Fibroblast of skin of right quadriceps (primary cell): Measurements from ENCODE around the gene TK2.
"Not testable (repeated sequence)": the region's sequence is repeated elsewhere in the genome, so short reads cannot be mapped to it uniquely, and the experiment has no call there.

Source experiments
- DNase-seq: peaks from one replicate; pipeline ENCODE4 v3.0.0-alpha.2; 2013

TK2 gene

DNA sequence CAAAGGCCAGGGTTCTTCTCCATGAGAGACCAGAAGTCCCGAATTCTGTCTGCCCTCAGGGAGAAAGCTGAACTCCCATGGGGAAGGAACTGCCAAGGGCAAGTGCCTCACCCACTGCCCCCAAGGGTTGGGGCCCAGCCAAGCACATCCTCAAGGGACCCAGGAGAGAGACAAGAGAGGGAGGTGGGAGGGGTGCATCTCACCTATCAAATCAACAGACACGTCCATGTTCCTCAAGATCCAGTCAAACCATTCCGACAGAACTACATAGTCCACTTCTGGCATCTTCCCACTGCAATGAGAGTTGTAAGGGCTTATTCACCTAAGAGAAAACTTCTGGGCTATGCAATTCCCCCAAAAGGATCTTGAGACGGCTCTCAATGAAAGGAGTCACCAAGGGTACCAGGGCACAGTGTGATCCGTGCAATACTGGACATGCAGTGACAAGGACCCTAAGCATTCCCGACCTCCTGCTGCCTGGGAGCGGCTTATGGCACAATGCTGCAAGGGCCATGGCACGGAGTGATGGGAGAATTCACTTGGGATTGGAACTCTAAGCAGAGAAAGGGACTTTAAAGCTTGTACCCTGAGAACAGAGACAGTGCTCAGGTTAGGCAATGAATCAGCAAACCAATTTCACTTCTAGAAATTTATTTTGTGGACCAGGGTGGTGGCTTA, 32.2 kb downstream of the TK2 start:
- no peak for DNase-seq

DNA sequence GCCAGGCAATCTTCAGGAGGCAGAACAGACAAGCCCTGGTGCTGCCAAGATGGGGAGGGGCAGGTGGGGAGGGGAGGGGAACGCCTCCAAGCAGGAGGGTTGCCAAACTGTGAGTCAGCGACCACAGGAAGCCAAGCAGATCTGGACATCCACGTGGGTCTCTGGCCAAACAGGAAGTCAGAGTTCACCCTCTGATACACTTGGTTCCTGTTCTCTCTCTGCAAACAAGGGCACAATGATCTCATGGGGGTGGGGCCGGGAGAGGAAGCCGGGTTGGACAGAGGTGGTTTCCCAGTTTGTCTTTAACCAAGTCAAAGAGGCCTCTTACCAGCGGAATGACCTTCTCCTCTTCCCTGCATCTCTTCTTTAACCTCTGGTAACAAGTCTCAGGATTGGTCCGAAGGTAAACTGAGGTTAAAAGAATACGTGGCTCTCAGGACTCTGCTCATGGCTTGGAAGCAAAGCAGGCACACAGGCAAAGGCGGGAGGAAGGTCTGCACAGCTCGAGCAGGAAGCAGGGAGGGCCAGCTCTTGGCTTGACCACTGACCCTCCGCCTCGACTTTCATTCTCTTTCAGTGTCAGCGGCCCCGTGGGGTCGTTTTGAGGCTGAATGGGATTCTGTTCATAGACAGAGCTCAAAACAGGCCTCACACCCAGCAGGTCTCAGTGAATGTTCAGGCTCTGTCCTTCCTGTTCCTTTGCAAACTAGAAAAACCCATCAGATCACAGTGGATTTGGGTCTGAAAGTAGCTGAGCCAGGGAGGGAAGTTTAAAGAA, 32.9 kb downstream of the TK2 start:
- DNase-seq: peak; percentile 93

- DNase-seq: no peak
These were observed 33.5 kb downstream of the TK2 start for GRCh38 chr16:66516509-66516807.

DNA sequence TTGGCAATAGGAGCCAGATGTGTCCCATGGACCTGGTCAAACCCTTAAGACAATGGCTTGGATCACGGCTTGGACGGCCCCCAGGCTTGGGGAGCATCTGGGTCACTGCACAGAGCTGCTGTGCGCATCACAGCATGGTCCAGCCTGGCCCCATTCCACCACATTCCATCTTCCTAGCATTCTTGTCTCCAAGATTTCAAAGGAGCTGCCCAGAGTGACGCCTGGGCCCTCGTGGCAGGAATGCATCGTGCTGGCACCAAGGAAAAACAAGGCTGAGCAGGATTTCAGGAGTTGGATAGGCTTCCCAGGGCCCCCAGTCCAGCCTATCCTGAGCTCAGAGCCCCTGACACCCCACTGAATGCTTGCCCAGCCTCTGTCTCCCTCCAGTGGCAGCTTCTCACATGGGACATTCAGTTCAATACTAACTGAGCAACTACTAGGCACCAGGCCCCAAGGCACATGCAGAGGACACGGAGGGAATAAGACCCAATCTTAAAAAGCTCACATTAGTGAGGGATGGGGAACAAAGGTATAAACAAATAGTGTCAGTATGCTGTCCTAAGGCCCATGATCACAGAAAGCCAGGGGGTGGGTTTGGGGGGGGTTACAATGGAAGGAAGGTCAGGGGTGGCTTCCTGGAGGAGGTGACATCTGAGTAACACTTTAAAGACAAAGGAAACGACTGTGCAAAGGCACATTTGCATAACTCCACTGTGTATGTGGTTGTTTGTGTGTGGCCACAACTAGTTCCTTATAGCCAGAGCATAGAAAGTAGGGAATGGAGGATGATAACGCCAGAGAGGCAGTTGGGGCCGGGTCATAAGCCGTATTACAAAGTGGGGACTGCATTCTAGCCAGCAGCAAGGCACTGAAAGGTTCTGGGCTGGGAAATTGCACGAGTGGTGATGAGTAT, 34.1 kb downstream of the TK2 start:
- peak; percentile 30 for DNase-seq

DNA sequence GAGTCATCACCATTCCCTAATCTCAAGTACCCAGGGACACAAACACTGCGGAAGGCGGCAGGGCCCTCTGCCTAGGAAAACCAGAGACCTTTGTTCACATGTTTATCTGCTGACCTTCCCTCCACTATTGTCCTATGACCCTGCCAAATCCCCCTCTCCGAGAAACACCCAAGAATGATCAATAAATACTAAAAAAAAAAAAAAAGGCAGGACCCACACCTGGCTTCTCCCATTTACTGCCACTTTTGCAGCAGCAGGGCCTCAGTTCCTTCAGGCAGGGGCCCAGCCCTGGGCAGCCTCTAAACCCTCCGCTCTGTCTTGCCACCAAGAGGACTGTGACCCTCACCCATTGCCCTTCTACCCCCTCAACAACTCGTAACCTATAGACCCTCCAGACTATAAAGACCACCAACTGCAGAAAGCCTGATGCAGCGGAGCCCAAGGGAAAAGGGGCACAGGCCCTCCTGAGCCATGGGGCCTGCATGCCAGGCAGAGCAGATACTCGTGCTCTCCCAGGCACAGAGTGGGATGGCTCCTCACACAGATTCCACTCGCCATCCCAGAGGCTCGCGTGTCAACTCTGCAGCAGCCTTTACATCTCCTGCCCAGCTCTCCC, 34.8 kb downstream of the TK2 start:
- DNase-seq: not testable (repeated sequence)

DNA sequence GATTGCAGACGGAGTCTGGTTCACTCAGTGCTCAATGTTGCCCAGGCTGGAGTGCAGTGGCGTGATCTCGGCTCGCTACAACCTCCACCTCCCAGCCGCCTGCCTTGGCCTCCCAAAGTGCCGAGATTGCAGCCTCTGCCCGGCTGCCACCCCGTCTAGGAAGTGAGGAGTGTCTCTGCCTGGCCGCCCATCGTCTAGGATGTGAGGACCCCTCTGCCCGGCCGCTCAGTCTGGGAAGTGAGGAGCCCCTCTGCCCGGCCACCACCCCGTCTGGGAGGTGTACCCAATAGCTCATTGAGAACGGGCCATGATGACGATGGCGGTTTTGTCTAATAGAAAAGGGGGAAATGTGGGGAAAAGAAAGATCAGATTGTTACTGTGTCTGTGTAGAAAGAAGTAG, 35.5 kb downstream of the TK2 start:
- not testable (repeated sequence) for DNase-seq

DNA sequence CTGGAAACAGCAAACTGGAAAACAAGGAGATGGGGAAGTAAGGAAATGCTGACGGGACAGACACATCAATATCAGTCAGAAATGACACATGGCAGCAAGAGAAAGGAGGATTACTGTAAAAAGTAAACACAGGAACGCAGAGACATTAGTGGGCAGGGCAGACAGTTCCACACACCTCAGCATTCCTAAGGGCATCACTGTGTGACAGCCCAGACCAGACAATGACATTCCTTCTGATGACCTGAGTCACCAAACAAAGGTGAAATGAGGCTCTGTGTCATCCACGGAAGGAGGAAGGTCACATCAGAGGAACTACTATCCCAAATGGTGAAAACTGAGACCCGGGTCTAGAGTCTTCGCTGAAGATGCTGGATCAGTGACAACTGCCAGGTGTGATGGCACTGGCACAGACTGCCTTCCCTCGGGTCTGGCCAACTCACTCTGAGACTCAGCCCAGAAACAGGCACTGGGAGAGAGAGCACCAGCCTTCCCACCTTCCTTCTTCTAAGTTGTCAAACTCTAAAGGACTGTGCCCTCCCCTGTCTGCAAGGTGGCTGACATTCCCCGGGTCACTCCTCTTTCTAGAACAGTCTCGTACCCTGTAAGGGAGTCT, 36.7 kb downstream of the TK2 start:
- DNase-seq: no peak

- no peak for DNase-seq
These were observed 37.4 kb downstream of the TK2 start for GRCh38 chr16:66512272-66513110.

GRCh38 chr16:66511602-66512271, 38.2 kb downstream of the TK2 start:
- peak; percentile 68 for DNase-seq

DNA sequence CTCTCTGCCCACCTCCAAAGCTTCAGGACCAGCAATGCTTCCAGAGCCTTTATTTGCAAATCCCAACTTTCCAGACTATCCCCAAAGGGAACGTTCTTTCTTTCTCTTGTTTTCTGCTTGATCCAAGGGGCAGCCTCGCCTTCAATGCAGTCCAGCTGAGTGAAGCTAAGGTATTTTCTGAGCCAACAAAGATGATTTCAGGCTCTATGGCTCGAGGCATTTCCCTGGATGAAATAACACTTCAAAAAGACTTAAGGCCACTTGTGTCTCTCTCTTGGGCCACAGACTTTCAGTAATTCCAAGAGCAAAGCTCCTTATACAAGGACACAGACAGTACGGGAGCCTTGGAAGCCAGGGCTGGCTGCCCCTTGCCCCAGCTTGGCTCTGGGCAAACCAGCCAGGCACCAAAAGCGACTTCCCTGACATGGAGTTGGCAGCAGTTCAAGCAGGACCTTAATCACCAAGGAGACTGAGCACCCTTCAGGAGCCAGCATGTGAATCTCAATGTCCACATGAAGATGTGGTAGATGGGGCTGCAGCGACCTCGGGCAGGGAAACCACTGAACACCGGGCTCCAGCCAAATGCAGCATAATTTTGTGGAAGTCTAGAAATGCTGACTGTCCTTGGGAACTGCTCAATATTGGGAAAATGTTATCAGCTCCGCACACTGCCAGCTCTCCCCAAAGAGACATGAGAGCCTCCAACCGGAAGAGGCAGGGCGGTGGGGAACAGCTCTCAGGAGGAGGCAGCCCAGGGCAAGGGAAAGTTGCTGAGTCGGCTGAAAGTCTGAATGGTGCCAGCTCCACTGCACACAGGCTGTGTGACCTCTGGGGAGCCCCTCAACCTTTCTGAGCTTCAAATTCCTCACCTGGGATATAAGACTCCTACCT, 39.0 kb downstream of the TK2 start:
- DNase-seq: no peak

- no peak for DNase-seq
These were observed 39.6 kb downstream of the TK2 start for GRCh38 chr16:66510298-66510697.

DNA sequence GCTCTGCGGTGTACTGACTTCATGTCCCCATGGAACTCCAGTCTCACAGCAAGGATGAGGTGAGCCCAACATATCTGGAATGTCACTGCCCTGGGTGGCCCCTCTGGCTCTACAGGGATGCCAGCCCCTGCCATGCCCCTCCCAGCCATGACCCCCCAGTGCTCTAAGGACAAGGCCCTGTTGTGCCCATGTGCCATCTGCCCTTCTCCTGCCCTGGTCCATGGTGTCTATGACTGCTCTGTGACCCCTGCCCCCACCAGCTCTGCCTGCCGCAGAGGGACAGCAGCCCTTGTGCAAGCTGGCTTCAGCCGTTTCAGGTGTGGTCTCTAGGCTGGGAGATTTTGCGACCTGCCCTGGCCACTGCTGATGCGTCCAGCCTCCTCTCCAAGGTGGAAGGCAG, 40.3 kb downstream of the TK2 start:
- no peak for DNase-seq

DNA sequence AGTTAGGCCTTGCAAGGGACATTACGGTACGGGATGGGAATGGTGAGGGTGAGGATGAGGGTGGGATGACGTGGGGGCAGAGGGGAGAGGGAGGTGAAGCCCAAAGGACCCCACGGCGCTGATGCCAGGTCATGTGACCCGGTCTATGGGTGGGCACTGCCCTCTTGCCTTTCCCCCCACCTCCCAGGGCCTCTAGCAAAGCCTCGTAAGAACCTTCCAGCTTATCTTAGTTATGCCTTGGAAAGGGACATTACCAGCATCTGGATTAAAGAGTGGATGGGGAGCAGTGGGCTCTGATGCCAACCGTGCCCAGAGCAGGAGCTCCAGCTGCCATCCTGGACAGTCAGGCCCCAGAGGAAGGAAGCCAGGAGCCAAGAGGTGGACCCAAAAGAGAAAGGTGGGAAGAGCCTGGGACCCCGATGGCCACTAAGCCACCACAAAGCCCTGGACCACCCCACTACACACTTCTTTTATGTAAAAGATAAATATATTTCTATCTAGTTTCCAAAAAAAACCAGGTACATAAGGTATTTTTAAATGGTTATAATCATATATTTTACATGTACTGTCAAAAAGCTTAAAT, 40.9 kb downstream of the TK2 start:
- DNase-seq: no peak

GRCh38 chr16:66508248-66508913, 41.5 kb downstream of the TK2 start:
- DNase-seq: peak; percentile 25

DNA sequence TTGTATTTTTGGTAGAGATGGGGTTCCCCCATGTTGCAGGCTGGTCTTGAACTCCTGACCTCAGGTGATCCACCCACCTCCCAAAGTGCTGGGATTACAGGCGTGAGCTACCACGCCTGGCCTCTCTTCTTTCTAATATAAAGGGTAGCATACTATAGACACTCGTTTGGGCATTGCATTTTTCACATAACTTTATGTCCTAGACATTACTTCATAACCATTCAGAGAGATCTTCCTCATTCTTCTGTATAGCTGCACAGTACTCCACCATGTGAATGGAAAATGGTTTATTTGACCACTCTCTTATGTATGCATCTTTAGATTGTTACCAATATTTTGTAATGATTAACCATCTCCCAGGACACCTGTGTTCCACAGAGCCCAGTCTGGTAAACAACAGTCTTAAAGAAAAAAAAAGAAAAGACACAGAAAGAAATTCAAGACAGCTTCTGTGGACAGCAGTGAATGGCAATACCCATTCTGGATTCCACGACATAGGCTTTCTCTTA, 42.1 kb downstream of the TK2 start:
- DNase-seq: no peak

DNA sequence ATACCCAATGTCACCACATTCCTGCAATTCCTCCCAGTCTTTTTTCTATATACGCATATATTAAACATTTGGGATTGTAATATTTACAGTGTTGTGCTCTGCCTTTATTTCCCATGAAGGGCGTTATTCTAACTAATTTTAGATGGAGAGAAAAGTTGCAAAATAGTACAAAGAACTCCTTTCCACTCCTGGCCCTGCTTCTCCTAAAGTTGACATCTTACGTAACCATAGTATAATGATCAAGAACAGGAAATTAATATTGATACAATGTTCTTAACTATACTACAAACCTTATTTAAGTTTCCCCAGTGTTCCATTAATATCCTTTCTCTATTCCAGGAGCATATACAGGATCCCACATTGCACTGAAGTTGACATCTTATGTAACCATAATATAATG, 46.3 kb downstream of the TK2 start:
- no peak for DNase-seq

DNA sequence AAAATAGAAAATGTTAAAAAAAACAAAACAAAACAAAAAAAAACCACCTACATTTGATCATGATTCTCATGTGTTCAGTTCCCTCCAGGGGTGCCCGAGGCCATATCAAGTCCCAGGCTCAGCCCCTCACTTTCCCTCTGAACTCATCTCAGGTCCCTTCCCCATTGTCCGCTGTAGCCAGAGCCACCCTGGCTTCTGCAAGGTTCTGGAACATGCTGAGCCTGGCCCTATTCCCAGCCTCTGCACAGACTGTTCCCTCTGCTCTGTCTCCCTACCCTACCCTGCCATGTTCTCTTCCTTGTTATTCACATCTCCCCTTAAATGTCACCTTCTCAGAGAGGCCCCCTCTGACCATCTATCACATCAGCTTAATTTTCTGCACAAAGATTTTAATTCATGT, 46.9 kb downstream of the TK2 start:
- DNase-seq: no peak

DNA sequence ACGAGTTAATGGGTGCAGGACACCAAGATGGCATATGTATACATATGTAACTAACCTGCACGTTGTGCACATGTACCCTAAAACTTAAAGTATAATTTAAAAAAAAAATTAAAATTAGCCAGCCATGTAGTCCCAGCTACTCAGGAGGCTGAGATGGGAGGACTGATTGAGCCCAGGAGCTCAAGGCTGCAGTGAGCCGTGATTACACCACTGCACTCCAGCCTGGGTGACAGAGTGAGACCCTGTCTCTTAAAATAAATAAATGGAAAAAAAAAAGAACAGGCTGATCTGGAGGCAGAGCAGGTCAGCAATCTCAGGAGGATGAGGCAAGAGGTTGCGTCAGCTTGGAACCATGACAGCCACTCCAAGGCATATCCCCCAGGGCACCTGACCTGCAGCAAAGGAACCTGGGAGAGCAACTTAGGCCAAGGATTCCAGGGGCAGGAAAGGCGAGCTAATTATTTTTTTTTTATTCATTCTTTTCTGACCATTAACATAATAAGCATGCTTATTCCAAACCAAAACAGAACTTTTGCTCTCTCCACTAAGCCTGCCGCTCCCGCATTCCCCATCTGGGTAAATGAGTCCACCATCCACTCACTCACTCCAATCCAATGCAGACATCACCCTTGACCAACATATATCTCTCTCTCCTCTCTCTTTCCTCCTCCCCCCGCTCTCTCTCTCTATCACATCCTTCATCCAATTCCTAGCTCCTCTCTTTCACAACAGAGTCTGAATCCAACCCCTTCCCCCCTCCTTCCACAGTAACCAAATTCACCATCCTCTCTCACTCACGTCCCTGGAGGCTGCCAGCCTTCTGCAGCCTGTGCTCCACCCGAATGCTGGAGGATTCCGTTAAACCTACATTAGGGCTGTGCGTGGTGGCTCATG, 47.7 kb downstream of the TK2 start:
- DNase-seq: peak; percentile 40
